Measurements from ENCODE around the gene PCDH9. TPM values are rescaled to one million over a fixed set of nuclear protein-coding genes. Genes with fewer than 3 reads are reported as not detected.

Gene PCDH9
- total RNA-seq, 1 donor from 2014 or later = 29.7 TPM

GRCh38 chr13:66860878-66861417 lies 369.2 kb downstream of the PCDH9 start:
- Mint-ChIP-seq H3K9me3 (peaks cover 3% of the 10 kb centered on the region), H3K27me3 (ENCODE audit: low read depth) (no peaks in the 10 kb centered on the region), H3K4me3 (no peak overlapping the region)

DNA sequence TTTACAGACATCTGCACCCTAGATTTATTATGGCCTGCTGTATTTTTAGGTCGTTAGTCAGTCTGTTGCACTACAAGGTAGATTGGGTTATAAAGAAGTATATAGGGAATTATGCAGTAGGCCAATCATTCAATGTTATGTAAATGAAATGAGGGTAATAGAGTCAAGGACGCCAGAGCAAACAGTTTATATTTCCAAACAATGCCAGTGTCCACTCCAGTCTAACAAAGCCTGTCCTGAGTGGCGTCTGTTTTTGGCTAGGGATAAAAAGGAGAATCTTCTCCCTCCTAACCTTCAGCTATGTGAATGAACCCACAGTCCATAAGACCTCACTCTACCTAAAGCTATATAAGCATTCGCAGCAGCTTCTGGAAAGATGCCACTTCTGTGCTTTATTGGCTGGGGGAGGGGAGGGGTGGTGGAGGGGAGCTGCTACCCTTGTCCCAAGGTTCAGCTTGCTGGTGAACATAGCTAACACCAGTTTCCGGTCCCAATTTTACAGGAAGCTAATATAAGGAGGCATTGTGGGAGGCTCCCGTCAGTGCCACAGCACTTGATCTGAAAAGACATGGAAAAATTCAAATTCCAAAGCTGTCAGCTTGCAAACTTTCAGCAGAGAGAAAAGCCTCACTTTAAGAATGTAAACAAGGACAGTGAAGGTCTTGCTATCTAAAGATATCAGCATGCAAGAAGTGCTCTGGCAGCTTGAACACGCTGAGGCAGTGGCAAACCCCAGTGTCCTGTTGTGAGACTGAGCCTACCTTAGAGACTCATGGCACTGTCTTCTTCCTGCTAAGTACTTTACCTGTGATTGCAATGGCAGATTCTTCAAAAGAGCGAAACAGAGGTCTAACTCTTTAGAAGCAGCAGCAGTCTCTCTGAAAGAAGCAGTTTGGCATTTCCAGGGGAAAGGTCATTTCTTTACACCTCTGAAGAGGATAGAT lies 369.9 kb downstream of the PCDH9 start:
- H3K4me3 Mint-ChIP-seq = no peak overlapping the region
- no peaks in the 10 kb centered on the region for H3K27me3 Mint-ChIP-seq (ENCODE audit: low read depth)
- H3K36me3 Mint-ChIP-seq = no peaks in the 10 kb centered on the region
- no peaks in the 10 kb centered on the region for H3K9me3 Mint-ChIP-seq
- TF ChIP-seq, protein P1, sequence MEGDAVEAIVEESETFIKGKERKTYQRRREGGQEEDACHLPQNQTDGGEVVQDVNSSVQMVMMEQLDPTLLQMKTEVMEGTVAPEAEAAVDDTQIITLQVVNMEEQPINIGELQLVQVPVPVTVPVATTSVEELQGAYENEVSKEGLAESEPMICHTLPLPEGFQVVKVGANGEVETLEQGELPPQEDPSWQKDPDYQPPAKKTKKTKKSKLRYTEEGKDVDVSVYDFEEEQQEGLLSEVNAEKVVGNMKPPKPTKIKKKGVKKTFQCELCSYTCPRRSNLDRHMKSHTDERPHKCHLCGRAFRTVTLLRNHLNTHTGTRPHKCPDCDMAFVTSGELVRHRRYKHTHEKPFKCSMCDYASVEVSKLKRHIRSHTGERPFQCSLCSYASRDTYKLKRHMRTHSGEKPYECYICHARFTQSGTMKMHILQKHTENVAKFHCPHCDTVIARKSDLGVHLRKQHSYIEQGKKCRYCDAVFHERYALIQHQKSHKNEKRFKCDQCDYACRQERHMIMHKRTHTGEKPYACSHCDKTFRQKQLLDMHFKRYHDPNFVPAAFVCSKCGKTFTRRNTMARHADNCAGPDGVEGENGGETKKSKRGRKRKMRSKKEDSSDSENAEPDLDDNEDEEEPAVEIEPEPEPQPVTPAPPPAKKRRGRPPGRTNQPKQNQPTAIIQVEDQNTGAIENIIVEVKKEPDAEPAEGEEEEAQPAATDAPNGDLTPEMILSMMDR (IDR thresholded peaks at IDR 0.05; ENCODE audit: unreplicated experiment) = no peak
- no peak overlapping the region for H3K27ac Mint-ChIP-seq
- no peak for DNase-seq (ENCODE audit: low spot score in 2 of 2, unreplicated experiment in 2 of 2)
- H3K4me1 Mint-ChIP-seq = peaks cover 11% of the 10 kb centered on the region

More at GRCh38 chr13:66860878-66861417, 369.2 kb downstream of the PCDH9 start:
- Mint-ChIP-seq H3K4me1 (peaks cover 11% of the 10 kb centered on the region), H3K36me3 (no peaks in the 10 kb centered on the region), H3K27ac (no peak overlapping the region)
- no peak for DNase-seq (ENCODE audit: low spot score in 2 of 2, unreplicated experiment in 2 of 2)
- TF ChIP-seq, protein P1 (IDR thresholded peaks at IDR 0.05; ENCODE audit: unreplicated experiment) = no peak

DNA sequence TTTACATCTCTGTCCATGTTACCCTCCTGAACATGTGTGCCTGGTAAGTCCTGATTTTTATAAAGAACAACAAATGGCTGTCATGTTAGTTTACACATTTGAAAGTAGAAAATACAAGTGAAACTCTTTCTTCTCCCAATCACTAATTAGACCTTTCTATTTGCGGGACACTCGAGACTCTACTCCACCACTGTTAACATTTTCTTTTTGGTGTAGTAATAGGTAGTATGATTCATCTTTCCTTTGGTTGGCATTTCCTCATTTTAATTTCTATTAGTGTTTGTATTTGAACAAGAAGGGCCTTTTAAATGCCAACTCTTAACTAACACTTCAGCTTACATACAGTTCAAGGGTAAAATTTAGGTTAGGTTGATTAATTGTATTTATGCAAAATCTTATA lies 371.1 kb downstream of the PCDH9 start:
- H3K36me3 Mint-ChIP-seq = no peaks in the 10 kb centered on the region
- no peak overlapping the region for H3K27ac Mint-ChIP-seq
- peaks cover 11% of the 10 kb centered on the region for H3K4me1 Mint-ChIP-seq
- no peak overlapping the region for H3K4me3 Mint-ChIP-seq
- no peak for DNase-seq (ENCODE audit: low spot score in 2 of 2, unreplicated experiment in 2 of 2)
- TF ChIP-seq, protein P1 (IDR thresholded peaks at IDR 0.05; ENCODE audit: unreplicated experiment) = no peak
- no peaks in the 10 kb centered on the region for H3K9me3 Mint-ChIP-seq
- no peaks in the 10 kb centered on the region for H3K27me3 Mint-ChIP-seq (ENCODE audit: low read depth)

DNA sequence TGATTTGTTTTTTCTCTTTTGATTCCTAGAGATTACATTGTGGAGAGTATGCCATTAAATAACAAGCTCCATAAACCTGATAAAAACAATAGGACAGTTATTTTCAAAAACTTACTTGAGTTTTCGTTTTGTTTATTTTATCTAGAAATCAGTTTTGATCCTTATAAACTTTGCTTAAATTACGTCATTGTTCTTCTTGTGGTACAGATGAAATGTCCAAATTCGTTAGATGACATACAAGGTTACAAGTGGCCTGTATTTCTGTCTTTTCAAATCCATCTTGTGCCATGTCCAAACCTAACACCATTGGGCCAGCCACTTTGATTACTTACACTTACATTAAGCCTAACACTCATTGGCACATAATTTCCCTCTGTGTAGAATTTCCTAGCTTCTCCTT lies 372.0 kb downstream of the PCDH9 start:
- no peak overlapping the region for H3K4me3 Mint-ChIP-seq
- H3K27ac Mint-ChIP-seq = no peak overlapping the region
- no peaks in the 10 kb centered on the region for H3K36me3 Mint-ChIP-seq
- TF ChIP-seq, protein P1 (IDR thresholded peaks at IDR 0.05; ENCODE audit: unreplicated experiment) = no peak
- H3K9me3 Mint-ChIP-seq = no peaks in the 10 kb centered on the region
- peaks cover 11% of the 10 kb centered on the region for H3K4me1 Mint-ChIP-seq
- no peak for DNase-seq (ENCODE audit: low spot score in 2 of 2, unreplicated experiment in 2 of 2)
- H3K27me3 Mint-ChIP-seq (ENCODE audit: low read depth) = no peaks in the 10 kb centered on the region

DNA sequence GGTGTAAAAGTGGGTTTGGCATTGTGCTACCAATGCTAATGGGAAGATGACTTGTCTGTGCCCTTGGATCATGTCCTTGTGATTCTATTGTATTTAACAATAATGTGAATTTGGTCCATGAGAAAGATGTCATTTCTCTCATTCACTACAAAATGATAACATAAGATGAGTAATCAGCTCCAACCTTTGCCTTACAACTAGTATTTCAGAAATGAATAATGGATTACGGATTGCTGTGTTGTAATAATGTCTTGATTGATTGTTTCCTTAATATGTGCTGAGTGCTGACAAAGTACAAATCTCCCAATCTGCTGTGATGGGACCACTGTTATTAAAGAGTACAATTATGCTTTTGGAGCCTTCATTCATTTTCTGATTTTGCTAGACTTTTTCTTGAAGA lies 375.0 kb downstream of the PCDH9 start:
- H3K27ac Mint-ChIP-seq = no peak overlapping the region
- DNase-seq (ENCODE audit: low spot score in 2 of 2, unreplicated experiment in 2 of 2) = no peak
- no peaks in the 10 kb centered on the region for H3K27me3 Mint-ChIP-seq (ENCODE audit: low read depth)
- H3K4me1 Mint-ChIP-seq = peaks cover 6% of the 10 kb centered on the region
- H3K9me3 Mint-ChIP-seq = peaks cover 12% of the 10 kb centered on the region
- TF ChIP-seq, protein P1 (IDR thresholded peaks at IDR 0.05; ENCODE audit: unreplicated experiment) = no peak
- no peak overlapping the region for H3K4me3 Mint-ChIP-seq
- H3K36me3 Mint-ChIP-seq = no peaks in the 10 kb centered on the region
